ENCODE results near the gene CD63.

Gene CD63

GRCh38 chr12:55755246-55755645 lies 26.4 kb upstream of the CD63 start:
- TF ChIP-seq TAF1 (IDR thresholded peaks at IDR 0.05; ENCODE audit: low read depth, low read length): no peak
- TF ChIP-seq PAX5 (IDR thresholded peaks at IDR 0.05; ENCODE audit: insufficient read depth, low read length, severe bottlenecking): no peak
- TF ChIP-seq POLR2A (IDR thresholded peaks at IDR 0.05; ENCODE audit: low read depth, low read length): no peak
- no peak for TF ChIP-seq POLR2AphosphoS5 (IDR thresholded peaks at IDR 0.05; ENCODE audit: low read depth, low read length)
- no peak for TF ChIP-seq SPI1 (IDR thresholded peaks at IDR 0.05; ENCODE audit: low read depth, low read length)
- TF ChIP-seq POU2F2 (IDR thresholded peaks at IDR 0.05; ENCODE audit: low read depth, low read length): no peak
- no peak for FAIRE-seq
- DNase-seq (ENCODE audit: insufficient read length, low spot score): no peak

GRCh38 chr12:55748230-55748993 lies 19.6 kb upstream of the CD63 start:
- DNase-seq (ENCODE audit: insufficient read length, low spot score): no peak
- no peak for FAIRE-seq
- no peak for TF ChIP-seq POLR2AphosphoS5 (IDR thresholded peaks at IDR 0.05; ENCODE audit: low read depth, low read length)
- no peak for TF ChIP-seq PAX5 (IDR thresholded peaks at IDR 0.05; ENCODE audit: insufficient read depth, low read length, severe bottlenecking)
- no peak for TF ChIP-seq TAF1 (IDR thresholded peaks at IDR 0.05; ENCODE audit: low read depth, low read length)
- TF ChIP-seq POU2F2 (IDR thresholded peaks at IDR 0.05; ENCODE audit: low read depth, low read length): no peak
- TF ChIP-seq POLR2A (IDR thresholded peaks at IDR 0.05; ENCODE audit: low read depth, low read length): no peak
- TF ChIP-seq SPI1 (IDR thresholded peaks at IDR 0.05; ENCODE audit: low read depth, low read length): peak; percentile 49

GRCh38 chr12:55746913-55747231 lies 18.1 kb upstream of the CD63 start:
- DNase-seq (ENCODE audit: insufficient read length, low spot score): no peak
- TF ChIP-seq SPI1 (IDR thresholded peaks at IDR 0.05; ENCODE audit: low read depth, low read length) (no peak), POU2F2 (IDR thresholded peaks at IDR 0.05; ENCODE audit: low read depth, low read length) (no peak), POLR2AphosphoS5 (IDR thresholded peaks at IDR 0.05; ENCODE audit: low read depth, low read length) (no peak), TAF1 (IDR thresholded peaks at IDR 0.05; ENCODE audit: low read depth, low read length) (no peak), POLR2A (IDR thresholded peaks at IDR 0.05; ENCODE audit: low read depth, low read length) (no peak), PAX5 (IDR thresholded peaks at IDR 0.05; ENCODE audit: insufficient read depth, low read length, severe bottlenecking) (no peak)
- no peak for FAIRE-seq

- FAIRE-seq (no peak), DNase-seq (ENCODE audit: insufficient read length, low spot score) (no peak)
- TF ChIP-seq POLR2A (IDR thresholded peaks at IDR 0.05; ENCODE audit: low read depth, low read length) (no peak), TAF1 (IDR thresholded peaks at IDR 0.05; ENCODE audit: low read depth, low read length) (no peak), PAX5 (IDR thresholded peaks at IDR 0.05; ENCODE audit: insufficient read depth, low read length, severe bottlenecking) (no peak), POU2F2 (IDR thresholded peaks at IDR 0.05; ENCODE audit: low read depth, low read length) (no peak), SPI1 (IDR thresholded peaks at IDR 0.05; ENCODE audit: low read depth, low read length) (no peak), POLR2AphosphoS5 (IDR thresholded peaks at IDR 0.05; ENCODE audit: low read depth, low read length) (no peak)
Measured at GRCh38 chr12:55746174-55746912, 17.5 kb upstream of the CD63 start.

GRCh38 chr12:55745361-55746173 lies 16.8 kb upstream of the CD63 start:
- DNase-seq (ENCODE audit: insufficient read length, low spot score) (no peak), FAIRE-seq (peak; percentile 55)
- TF ChIP-seq POU2F2 (IDR thresholded peaks at IDR 0.05; ENCODE audit: low read depth, low read length) (no peak), PAX5 (IDR thresholded peaks at IDR 0.05; ENCODE audit: insufficient read depth, low read length, severe bottlenecking) (no peak), POLR2AphosphoS5 (IDR thresholded peaks at IDR 0.05; ENCODE audit: low read depth, low read length) (no peak), POLR2A (IDR thresholded peaks at IDR 0.05; ENCODE audit: low read depth, low read length) (no peak), TAF1 (IDR thresholded peaks at IDR 0.05; ENCODE audit: low read depth, low read length) (no peak), SPI1 (IDR thresholded peaks at IDR 0.05; ENCODE audit: low read depth, low read length) (no peak)

GRCh38 chr12:55744340-55745030 lies 15.7 kb upstream of the CD63 start:
- FAIRE-seq (no peak), DNase-seq (ENCODE audit: insufficient read length, low spot score) (no peak)
- TF ChIP-seq PAX5 (IDR thresholded peaks at IDR 0.05; ENCODE audit: insufficient read depth, low read length, severe bottlenecking) (no peak), POU2F2 (IDR thresholded peaks at IDR 0.05; ENCODE audit: low read depth, low read length) (no peak)

GRCh38 chr12:55743406-55744339 lies 14.9 kb upstream of the CD63 start:
- no peak for DNase-seq (ENCODE audit: insufficient read length, low spot score)
- FAIRE-seq: peak; percentile 57
- TF ChIP-seq SPI1 (IDR thresholded peaks at IDR 0.05; ENCODE audit: low read depth, low read length) (no peak), TAF1 (IDR thresholded peaks at IDR 0.05; ENCODE audit: low read depth, low read length) (no peak), PAX5 (IDR thresholded peaks at IDR 0.05; ENCODE audit: insufficient read depth, low read length, severe bottlenecking) (no peak), POU2F2 (IDR thresholded peaks at IDR 0.05; ENCODE audit: low read depth, low read length) (no peak), POLR2A (IDR thresholded peaks at IDR 0.05; ENCODE audit: low read depth, low read length) (no peak), POLR2AphosphoS5 (IDR thresholded peaks at IDR 0.05; ENCODE audit: low read depth, low read length) (no peak)

Data from GM12891 (cell line).